HCT116 (cell line): ENCODE measurements around the gene MON2. TPM values are rescaled to one million over a fixed set of nuclear protein-coding genes. Genes with fewer than 3 reads are reported as not detected.

ENCODE experiments used
- ATAC-seq: fragments of 200-7000 bp; cut with Tn5 transposase; 2 replicates; pipeline ENCODE4 v1.9.1; 2020; ENCODE audit warnings: mild to moderate bottlenecking, moderate library complexity
- BruUV-seq: library from RNA; stranded (reverse); fragments of 400-500 nt; replicated peaks from 2 replicates; lab custom pipeline; 2021; lab: Mats Ljungman, UMichigan
- CTCF ChIA-PET: fragments of 300-600 bp; sonication (Branson Sonifier 250); formaldehyde crosslinking; loops from one replicate; lab custom pipeline; 2021; ENCODE audit warnings: antibody characterized with exemption; lab: Charles Lee
- POLR2A ChIA-PET: fragments of 300-600, 350-600 bp; sonication (Branson Sonifier 250); formaldehyde crosslinking; loops from one replicate; lab custom pipeline; 2021; ENCODE audit warnings: antibody characterized with exemption; lab: Charles Lee
- RAD21 ChIA-PET, 2 experiments: fragments of 300-600 bp; sonication (Branson Sonifier 250); formaldehyde crosslinking; loops; one replicate each; lab custom pipeline; 2023; ENCODE audit warnings: low total read pairs in 2 of 2; ENCODE audit not compliant: uncharacterized antibody in 2 of 2, unreplicated experiment in 2 of 2, low non-redundant PET in 1 of 2; lab: Charles Lee
- DNase-seq: peaks from one replicate; pipeline ENCODE4 v3.0.0-alpha.2; 2010; ENCODE audit warnings: low read depth, low spot score
- H2AFZ ChIP-seq: fragments of 200-600 bp; shearing (Covaris generic), sonication (generic); 2 replicates; pipeline ENCODE4 v1.6.1; 2017; ENCODE audit warnings: low read depth, mixed run types, mixed read lengths, antibody characterized with exemption, low read length; ENCODE audit not compliant: poor library complexity, severe bottlenecking
- H3K27ac ChIP-seq: 2 replicates; pipeline ENCODE4 v1.5.1; 2012; ENCODE audit warnings: low read depth, low read length
- H3K27me3 ChIP-seq: fragments of 200-600 bp; sonication (generic); 2 replicates; pipeline ENCODE4 v1.6.1; 2016; ENCODE audit warnings: mixed run types, low read length, mixed read lengths; ENCODE audit not compliant: insufficient read depth
- H3K36me3 ChIP-seq, 2 experiments: fragments of 200-500 bp in 1 of 2; fragments of 200-600 bp in 1 of 2; sonication (Bioruptor generic) in 1 of 2; sonication (generic) in 1 of 2; 2 replicates each; pipeline versions ENCODE4 v1.5.1 to v1.6.1; 2014 to 2016; ENCODE audit warnings: low read length in 2 of 2, inconsistent platforms in 1 of 2, mixed read lengths in 1 of 2, mixed run types in 1 of 2; ENCODE audit not compliant: insufficient read depth in 2 of 2, control insufficient read depth in 1 of 2
- H3K4me1 ChIP-seq, 2 experiments: fragments of 200-600 bp in 1 of 2; sonication (generic) in 1 of 2; 2 replicates each; pipeline versions ENCODE4 v1.5.1 to v1.6.1; 2012 to 2017; ENCODE audit warnings: low read length in 2 of 2, inconsistent platforms in 1 of 2, mild to moderate bottlenecking in 1 of 2, mixed read lengths in 1 of 2, mixed run types in 1 of 2, moderate library complexity in 1 of 2; ENCODE audit not compliant: insufficient read depth in 2 of 2, control insufficient read depth in 1 of 2
- H3K4me2 ChIP-seq: fragments of 200-600 bp; sonication (generic); 2 replicates; pipeline ENCODE4 v1.6.1; 2017; ENCODE audit warnings: mixed run types, low read length, mixed read lengths
- H3K4me3 ChIP-seq, 2 experiments: fragments of 200-600 bp in 1 of 2; sonication (generic) in 1 of 2; replicated peaks in 1 of 2; 2 replicates each; pipeline ENCODE4 v1.5.1; 2011 to 2016; ENCODE audit warnings: low read length in 2 of 2, control low read depth in 1 of 2, low read depth in 1 of 2, mild to moderate bottlenecking in 1 of 2, mixed read lengths in 1 of 2, mixed run types in 1 of 2
- H3K79me2 ChIP-seq: fragments of 200-600 bp; sonication (generic); 2 replicates; pipeline ENCODE4 v1.6.1; 2017; ENCODE audit warnings: mild to moderate bottlenecking, mixed run types, low read length, moderate library complexity, mixed read lengths; ENCODE audit not compliant: insufficient read depth
- H3K9ac ChIP-seq: fragments of 200-600 bp; sonication (generic); 2 replicates; pipeline ENCODE4 v1.6.1; 2016; ENCODE audit warnings: low read length, mixed read lengths
- H3K9me2 ChIP-seq: fragments of 200-600 bp; sonication (generic), shearing (Covaris generic); 2 replicates; pipeline ENCODE4 v1.6.1; 2017; ENCODE audit warnings: mixed run types, mild to moderate bottlenecking, moderate library complexity; ENCODE audit not compliant: insufficient read depth
- H3K9me3 ChIP-seq, 2 experiments: fragments of 200-500 bp in 1 of 2; fragments of 200-600 bp in 1 of 2; sonication (Bioruptor generic) in 1 of 2; sonication (generic) in 1 of 2; 2 replicates each; pipeline ENCODE4 v1.6.1; 2014 to 2017; ENCODE audit warnings: low read length in 2 of 2, mixed read lengths in 2 of 2, inconsistent platforms in 1 of 2, low read depth in 1 of 2, mild to moderate bottlenecking in 1 of 2, mixed run types in 1 of 2, moderate library complexity in 1 of 2; ENCODE audit not compliant: control insufficient read depth in 1 of 2, insufficient read depth in 1 of 2
- H4K20me1 ChIP-seq: fragments of 200-600 bp; sonication (generic), shearing (Covaris generic); 2 replicates; pipeline ENCODE4 v1.6.1; 2017; ENCODE audit warnings: mixed run types, mild to moderate bottlenecking, moderate library complexity; ENCODE audit not compliant: insufficient read depth
- CTCF ChIP-seq, 3 experiments: fragments of 200-600 bp in 1 of 3; sonication (generic) in 1 of 3; IDR thresholded peaks in 2 of 3; conservative IDR thresholded peaks in 1 of 3; 2 replicates each; pipeline ENCODE4 v1.5.1; 2012 to 2017; ENCODE audit warnings: low read depth in 2 of 3, low read length in 2 of 3, antibody characterized with exemption in 1 of 3, borderline replicate concordance in 1 of 3, control low read depth in 1 of 3, mild to moderate bottlenecking in 1 of 3, mixed read lengths in 1 of 3, mixed run types in 1 of 3, moderate library complexity in 1 of 3; ENCODE audit not compliant: insufficient read depth in 1 of 3
- FOSL1 ChIP-seq: IDR thresholded peaks from 2 replicates; pipeline ENCODE4 v1.6.1; 2012; ENCODE audit warnings: low read depth
- POLR2A ChIP-seq: IDR thresholded peaks from 2 replicates; pipeline ENCODE4 v1.7.0; 2011; ENCODE audit warnings: borderline replicate concordance; ENCODE audit not compliant: insufficient read depth, insufficient read length; ENCODE audit errors: extremely low read depth
- ZBTB33 ChIP-seq: IDR thresholded peaks from 2 replicates; pipeline ENCODE4 v1.6.1; 2011; ENCODE audit warnings: mild to moderate bottlenecking, low read length, moderate library complexity; ENCODE audit not compliant: insufficient replicate concordance; ENCODE audit errors: extremely low read depth
- intact Hi-C: fragments of 100-400 bp; cut with micrococcal nuclease; formaldehyde crosslinking; loops from 2 replicates; pipeline ENCODE4 v1.10.0; 2022
- total RNA-seq: library from RNA; stranded (reverse); gene quantifications from one replicate; pipeline ENCODE4 v1.2.1, GENCODE V29; 2021; ENCODE audit not compliant: unreplicated experiment

The MON2 gene
- total RNA-seq, 1 experiment from 2014 or later, result 30.7 TPM

- H3K4me1 ChIP-seq, result peaks cover 0 to 12% of the 10 kb centered on the region in 2 experiments; a peak in 2 of 4 replicates
- no peaks in the 10 kb centered on the region for H3K9me2 ChIP-seq
- ChIA-PET CTCF (no interaction called here), POLR2A (interaction anchor here (0.6 kb wide), 1 partner anchor 59 kb away, joined by 3 read pairs; no protein-coding TSS in a partner anchor)
- intact Hi-C loops, result no loop called here
- H3K27me3 ChIP-seq, result no peaks in the 10 kb centered on the region
- no peak overlapping the region for H3K4me2 ChIP-seq
- H3K36me3 ChIP-seq, result no peaks in the 10 kb centered on the region
- no peak overlapping the region for H3K4me3 ChIP-seq
- no peaks in the 10 kb centered on the region for H4K20me1 ChIP-seq
- no peak overlapping the region for H3K27ac ChIP-seq
- no peak for ATAC-seq
- TF ChIP-seq ZBTB33 (no peak), FOSL1 (no peak), CTCF (IDR thresholded peaks at IDR 0.05 in 2 of 3, conservative IDR thresholded peaks at IDR 0.05 in 1 of 3; ENCODE audit: borderline replicate concordance in 1 of 3, insufficient read depth in 1 of 3, low read depth in 2 of 3, low read length in 2 of 3) (no peak), POLR2A (no peak)
- TF ChIP-seq, all 23 proteins: peak for 0
- no peak for DNase-seq
- H3K79me2 ChIP-seq, result no peaks in the 10 kb centered on the region
- H2AFZ ChIP-seq, result no peak overlapping the region
- no TSS peak for BruUV-seq
- RAD21 ChIA-PET, result interaction anchor here in 1 of 2 experiments (0.6 kb wide), 1 partner anchor 235 kb away, joined by 3 read pairs; no protein-coding TSS in a partner anchor
- H3K9me3 ChIP-seq, result no peaks in the 10 kb centered on the region
- H3K9ac ChIP-seq, result no peak overlapping the region
These were observed 174.4 kb downstream of the MON2 start for GRCh38 chr12:62640910-62641448.
